Activated T-helper 1 cell treated with anti-CD3 and anti-CD28 coated beads, Interleukin-12 subunit alpha, Interleukin-12 subunit beta, Interleukin-2, Interleukin-4 antibody, amounts not matched to agents 30 ng/mL and 10 ng/mL and 1 ng/mL, durations not matched to agents 14 hours and 24 hours and 36 hours (primary cell): Measurements from ENCODE around the gene PROB1. TPM values are rescaled to one million over a fixed set of nuclear protein-coding genes. Genes with fewer than 3 reads are reported as not detected.

ENCODE experiments used
- DNase-seq: peaks from one replicate; pipeline ENCODE4 v3.0.0; 2021; ENCODE audit warnings: low spot score
- H3K27ac Mint-ChIP-seq: one replicate; pipeline ENCODE4 v1.8.0; 2021; ENCODE audit warnings: mild to moderate bottlenecking, mixed read lengths
- H3K27me3 Mint-ChIP-seq: one replicate; pipeline ENCODE4 v1.8.0; 2022; ENCODE audit warnings: mild to moderate bottlenecking, moderate library complexity, mixed read lengths; ENCODE audit not compliant: insufficient read depth
- H3K36me3 Mint-ChIP-seq: one replicate; pipeline ENCODE4 v1.8.0; 2021; ENCODE audit warnings: low read depth, mixed read lengths
- H3K4me1 Mint-ChIP-seq: one replicate; pipeline ENCODE4 v1.8.0; 2021; ENCODE audit warnings: low read depth, mixed read lengths
- H3K4me3 Mint-ChIP-seq: one replicate; pipeline ENCODE4 v1.8.0; 2021; ENCODE audit warnings: mild to moderate bottlenecking, moderate library complexity, mixed read lengths
- H3K9me3 Mint-ChIP-seq: one replicate; pipeline ENCODE4 v1.8.0; 2021; ENCODE audit warnings: mixed read lengths
- intact Hi-C: fragments of 100-400 bp; cut with micrococcal nuclease; formaldehyde crosslinking; loops from one replicate; pipeline ENCODE4 v1.15.1; 2024
- total RNA-seq: library from RNA; stranded (reverse); gene quantifications from 2 replicates; pipeline ENCODE4 v1.2.3, GENCODE V29; 2022

PROB1 gene
- total RNA-seq, 1 donor from 2014 or later: 9.3 TPM

GRCh38 chr5:139419226-139420192 lies 24.6 kb upstream of the PROB1 start:
- Mint-ChIP-seq H3K27ac (peak overlapping the region; percentile 6), H3K9me3 (no peaks in the 10 kb centered on the region), H3K36me3 (peaks cover 40% of the 10 kb centered on the region), H3K4me1 (peaks cover 50% of the 10 kb centered on the region), H3K4me3 (no peak overlapping the region), H3K27me3 (no peaks in the 10 kb centered on the region)
- DNase-seq: no peak
- intact Hi-C loops: loop anchor here (5.0 to 10.0 kb wide), 3 partner anchors 158 to 325 kb away; no protein-coding TSS in a partner anchor

DNA sequence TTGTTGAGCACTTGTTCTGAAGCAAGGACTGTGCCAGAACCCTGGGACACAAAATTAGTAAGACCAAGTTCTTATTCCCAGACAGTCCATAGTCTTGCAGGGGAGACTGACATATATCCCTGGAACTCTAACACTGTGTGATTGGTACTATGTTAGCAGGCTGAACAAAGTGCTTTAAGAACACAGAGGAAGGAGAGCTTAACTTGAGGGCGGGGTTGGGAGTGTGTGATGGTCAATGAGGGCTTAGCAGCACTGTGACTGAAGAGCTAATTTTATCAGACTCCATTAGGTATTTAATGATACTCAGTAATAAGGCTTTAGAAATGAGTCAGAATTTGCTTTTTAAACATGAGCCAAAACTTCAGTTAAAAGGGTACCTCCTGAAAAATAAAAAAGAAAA lies 23.9 kb upstream of the PROB1 start:
- no peaks in the 10 kb centered on the region for H3K9me3 Mint-ChIP-seq
- peaks cover 54% of the 10 kb centered on the region for H3K4me1 Mint-ChIP-seq
- H3K27ac Mint-ChIP-seq: no peak overlapping the region
- DNase-seq: no peak
- peaks cover 37% of the 10 kb centered on the region for H3K36me3 Mint-ChIP-seq
- intact Hi-C loops: loop anchor here (10.0 kb wide), 1 partner anchor 326 kb away; no protein-coding TSS in a partner anchor
- no peak overlapping the region for H3K4me3 Mint-ChIP-seq
- H3K27me3 Mint-ChIP-seq: no peaks in the 10 kb centered on the region

DNA sequence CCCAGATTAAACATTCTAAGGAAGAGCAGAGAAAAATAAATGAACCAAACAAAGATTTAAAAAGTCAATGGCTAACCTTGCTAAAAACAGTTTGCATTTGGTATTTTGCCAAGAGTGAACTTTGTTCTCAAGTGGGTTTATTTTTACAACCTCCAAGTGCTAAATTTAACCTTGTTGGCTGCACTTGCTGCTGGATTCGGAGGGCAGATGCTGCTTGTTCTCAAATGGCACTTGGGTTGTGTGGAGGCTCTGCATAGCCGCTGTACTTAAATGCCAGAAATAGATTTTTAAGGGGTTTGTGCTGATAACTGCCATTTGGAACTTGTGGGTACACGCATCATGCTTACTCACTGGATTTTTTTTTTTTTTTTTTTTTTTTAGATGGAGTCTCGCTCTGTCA lies 22.3 kb upstream of the PROB1 start:
- Mint-ChIP-seq H3K4me1 (peaks cover 61% of the 10 kb centered on the region), H3K27ac (peak overlapping the region; percentile 94), H3K4me3 (no peak overlapping the region), H3K36me3 (peaks cover 43% of the 10 kb centered on the region), H3K9me3 (no peaks in the 10 kb centered on the region), H3K27me3 (no peaks in the 10 kb centered on the region)
- no peak for DNase-seq
- intact Hi-C loops: loop anchor here (10.0 kb wide), 1 partner anchor 328 kb away; no protein-coding TSS in a partner anchor

GRCh38 chr5:139416651-139417050 lies 21.7 kb upstream of the PROB1 start:
- no peak overlapping the region for H3K4me3 Mint-ChIP-seq
- no peaks in the 10 kb centered on the region for H3K9me3 Mint-ChIP-seq
- peaks cover 64% of the 10 kb centered on the region for H3K4me1 Mint-ChIP-seq
- intact Hi-C loops: loop anchor here (10.0 kb wide), 1 partner anchor 328 kb away; no protein-coding TSS in a partner anchor
- H3K36me3 Mint-ChIP-seq: peaks cover 46% of the 10 kb centered on the region
- no peaks in the 10 kb centered on the region for H3K27me3 Mint-ChIP-seq
- DNase-seq: no peak
- H3K27ac Mint-ChIP-seq: peak overlapping the region; percentile 94

DNA sequence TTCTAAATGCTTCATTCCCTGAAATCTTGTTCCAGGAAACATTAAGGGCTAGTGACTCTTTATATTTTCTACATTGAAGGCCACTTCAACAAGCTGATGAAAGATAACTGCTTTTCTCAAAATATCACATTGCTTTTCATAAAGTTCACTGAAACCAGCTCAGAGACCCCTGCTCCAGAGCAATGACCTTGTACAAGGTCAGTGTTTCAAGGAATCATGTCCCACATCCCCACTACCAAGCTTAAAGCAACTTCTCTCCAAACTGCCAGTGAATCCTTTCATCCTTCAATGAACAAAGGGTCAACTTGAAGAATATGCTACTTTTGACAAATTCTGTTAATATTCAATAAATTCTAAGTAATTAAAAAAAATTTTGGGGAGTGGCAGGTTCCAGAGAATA lies 21.0 kb upstream of the PROB1 start:
- Mint-ChIP-seq H3K27ac (peak overlapping the region; percentile 94), H3K9me3 (no peaks in the 10 kb centered on the region), H3K36me3 (peaks cover 46% of the 10 kb centered on the region), H3K4me1 (peaks cover 69% of the 10 kb centered on the region), H3K4me3 (peak overlapping the region; percentile 73), H3K27me3 (no peaks in the 10 kb centered on the region)
- DNase-seq: no peak
- intact Hi-C loops: loop anchor here (1.0 to 10.0 kb wide), 10 partner anchors 12 to 329 kb away; partner anchors contain the start of genes DNAJC18, SPATA24 and UBE2D2

GRCh38 chr5:139415221-139415861 lies 20.4 kb upstream of the PROB1 start:
- no peaks in the 10 kb centered on the region for H3K9me3 Mint-ChIP-seq
- no peak for DNase-seq
- intact Hi-C loops: loop anchor here (1.0 to 10.0 kb wide), 10 partner anchors 11 to 329 kb away; partner anchors contain the start of genes DNAJC18, SPATA24 and UBE2D2

GRCh38 chr5:139414581-139415130 lies 19.8 kb upstream of the PROB1 start:
- DNase-seq: no peak
- H3K27ac Mint-ChIP-seq: peak overlapping the region; percentile 94
- H3K4me1 Mint-ChIP-seq: peaks cover 72% of the 10 kb centered on the region
- no peaks in the 10 kb centered on the region for H3K9me3 Mint-ChIP-seq
- intact Hi-C loops: loop anchor here (1.0 to 10.0 kb wide), 10 partner anchors 10 to 330 kb away; partner anchors contain the start of genes DNAJC18, SPATA24 and UBE2D2
- peak overlapping the region; percentile 73 for H3K4me3 Mint-ChIP-seq
- H3K27me3 Mint-ChIP-seq: no peaks in the 10 kb centered on the region
- H3K36me3 Mint-ChIP-seq: peaks cover 41% of the 10 kb centered on the region

More at GRCh38 chr5:139415221-139415861, 20.4 kb upstream of the PROB1 start:
- Mint-ChIP-seq H3K27me3 (no peaks in the 10 kb centered on the region), H3K27ac (peak overlapping the region; percentile 94), H3K4me1 (peaks cover 69% of the 10 kb centered on the region), H3K4me3 (peak overlapping the region; percentile 73), H3K36me3 (peaks cover 44% of the 10 kb centered on the region)

DNA sequence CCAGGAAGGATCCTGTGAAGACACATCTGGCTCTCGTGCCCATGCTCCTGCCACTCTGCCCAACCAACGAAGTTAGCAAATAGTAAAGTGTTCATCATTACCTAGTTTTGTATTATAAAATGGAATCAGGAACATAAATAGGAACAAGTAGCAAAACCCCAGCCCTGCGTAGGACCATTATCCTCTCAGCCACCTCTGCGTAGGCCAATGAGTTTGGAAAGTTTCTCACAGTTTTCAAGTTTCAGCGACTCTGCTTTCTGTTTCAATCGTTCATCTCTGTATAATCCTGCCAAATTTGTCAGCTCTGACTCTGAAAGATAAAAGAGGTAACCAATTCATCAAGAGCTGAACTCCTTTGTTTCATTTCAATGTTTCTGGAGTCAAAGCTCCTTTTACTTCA lies 19.1 kb upstream of the PROB1 start:
- H3K4me1 Mint-ChIP-seq: peaks cover 73% of the 10 kb centered on the region
- DNase-seq: no peak
- H3K27me3 Mint-ChIP-seq: no peaks in the 10 kb centered on the region
- intact Hi-C loops: loop anchor here (2.0 to 10.0 kb wide), 3 partner anchors 99 to 331 kb away; no protein-coding TSS in a partner anchor
- H3K4me3 Mint-ChIP-seq: peak overlapping the region; percentile 61
- H3K9me3 Mint-ChIP-seq: no peaks in the 10 kb centered on the region
- peaks cover 37% of the 10 kb centered on the region for H3K36me3 Mint-ChIP-seq
- H3K27ac Mint-ChIP-seq: peak overlapping the region; percentile 94

GRCh38 chr5:139413153-139413552 lies 18.2 kb upstream of the PROB1 start:
- Mint-ChIP-seq H3K4me1 (peaks cover 66% of the 10 kb centered on the region), H3K9me3 (no peaks in the 10 kb centered on the region), H3K4me3 (no peak overlapping the region), H3K27me3 (no peaks in the 10 kb centered on the region), H3K36me3 (peaks cover 30% of the 10 kb centered on the region), H3K27ac (peak overlapping the region; percentile 94)
- DNase-seq: no peak
- intact Hi-C loops: loop anchor here (10.0 kb wide), 1 partner anchor 332 kb away; no protein-coding TSS in a partner anchor

DNA sequence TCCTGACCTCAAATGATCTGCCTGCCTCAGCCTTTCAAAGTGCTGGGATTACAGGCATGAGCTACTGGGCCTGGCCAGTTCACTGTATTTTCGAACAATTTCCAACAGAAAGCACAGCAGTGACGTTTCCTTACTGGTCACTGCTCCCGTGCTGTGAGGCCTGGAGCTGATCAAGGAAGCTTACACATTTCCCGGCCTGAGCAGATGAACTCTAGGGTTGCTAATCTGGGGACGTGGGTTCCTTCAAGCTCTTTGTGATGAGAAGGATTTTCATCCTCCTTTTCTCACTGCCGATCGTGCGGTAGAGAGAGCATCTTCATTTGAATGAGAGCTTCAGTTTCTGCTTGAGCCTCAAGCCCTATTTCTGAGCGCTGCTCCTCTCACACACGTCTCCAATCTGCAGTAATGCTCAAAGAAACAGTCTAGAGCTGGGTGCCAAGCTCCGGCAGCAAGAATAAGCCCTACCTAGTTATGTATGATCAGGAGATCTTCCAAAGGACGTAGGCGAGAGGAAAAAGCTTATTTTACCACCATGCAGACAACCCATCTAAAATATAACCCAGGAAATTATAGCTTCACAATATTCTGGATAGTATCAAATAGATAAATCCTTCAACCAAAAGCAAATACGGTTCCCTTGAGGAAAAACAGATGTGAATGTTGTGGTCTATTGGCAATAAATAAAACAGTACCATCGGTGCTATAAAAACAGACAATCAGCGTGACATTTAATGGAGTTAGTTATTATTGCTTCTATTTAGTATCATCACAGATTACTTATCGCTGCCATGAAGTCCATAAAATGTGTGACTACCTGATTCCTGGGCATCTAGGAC lies 16.3 kb upstream of the PROB1 start:
- H3K4me3 Mint-ChIP-seq: no peak overlapping the region
- H3K4me1 Mint-ChIP-seq: peaks cover 67% of the 10 kb centered on the region
- H3K27me3 Mint-ChIP-seq: no peaks in the 10 kb centered on the region
- intact Hi-C loops: loop anchor here (10.0 kb wide), 1 partner anchor 334 kb away; no protein-coding TSS in a partner anchor
- no peak for DNase-seq
- H3K9me3 Mint-ChIP-seq: no peaks in the 10 kb centered on the region
- H3K27ac Mint-ChIP-seq: no peak overlapping the region
- H3K36me3 Mint-ChIP-seq: peaks cover 30% of the 10 kb centered on the region

DNA sequence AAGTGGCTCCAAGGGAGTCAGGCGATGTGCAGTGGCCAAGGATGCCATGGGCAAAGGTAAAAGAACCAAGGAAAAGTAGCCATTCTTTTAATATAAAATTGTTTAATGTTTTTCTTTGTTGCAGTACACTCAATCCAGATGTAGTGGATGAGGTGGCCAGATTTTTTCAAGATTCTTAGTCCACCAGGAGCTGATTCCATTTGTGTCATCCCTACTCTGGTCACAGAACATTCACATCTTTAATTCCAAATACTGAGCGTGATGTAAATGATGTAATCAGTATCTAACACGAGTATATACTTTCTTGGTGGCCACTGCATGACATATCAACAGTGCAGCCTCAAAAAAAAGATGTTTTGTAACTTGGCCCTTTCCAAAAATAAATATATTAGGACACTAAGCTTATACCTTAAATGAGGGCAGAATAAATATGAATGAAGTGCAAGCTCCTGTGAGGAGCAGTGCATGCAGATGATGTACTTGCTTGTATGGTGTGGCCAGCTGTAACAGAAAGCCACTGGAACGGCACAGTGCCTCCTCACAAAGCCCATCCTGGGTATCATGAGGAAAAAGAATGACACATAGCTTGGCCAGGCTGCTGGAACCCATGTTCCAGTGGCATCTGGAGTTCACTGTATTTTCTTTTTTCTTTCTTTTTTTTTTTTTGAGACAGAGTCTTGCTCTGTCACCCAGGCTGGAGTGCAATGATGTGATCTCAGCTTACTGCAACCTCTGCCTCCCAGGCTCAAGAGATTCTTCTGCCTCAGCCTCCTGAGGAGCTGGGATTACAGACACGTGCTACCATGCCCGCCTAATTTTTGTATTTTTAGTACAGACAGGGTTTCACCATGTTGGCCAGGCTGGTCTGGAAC lies 15.5 kb upstream of the PROB1 start:
- intact Hi-C loops: loop anchor here (10.0 kb wide), 1 partner anchor 334 kb away; no protein-coding TSS in a partner anchor
- Mint-ChIP-seq H3K27ac (no peak overlapping the region), H3K4me1 (peaks cover 58% of the 10 kb centered on the region), H3K27me3 (no peaks in the 10 kb centered on the region), H3K9me3 (no peaks in the 10 kb centered on the region), H3K4me3 (no peak overlapping the region), H3K36me3 (peaks cover 30% of the 10 kb centered on the region)
- DNase-seq: no peak
